OCI-LY7 (cell line): Measurements from ENCODE around the gene RPH3AL. TPM values are rescaled to one million over a fixed set of nuclear protein-coding genes. Genes with fewer than 3 reads are reported as not detected.
A peak's percentile ranks its signal among the peaks of the same experiment; 100 is the strongest.

Source experiments
- BruUV-seq: library from RNA; stranded (reverse); fragments of 400-500 nt; replicated peaks from 2 replicates; lab custom pipeline; 2021; lab: Mats Ljungman, UMichigan
- CTCF ChIA-PET: fragments of 300-600 bp; sonication (Branson Sonifier 250); formaldehyde crosslinking; loops from one replicate; lab custom pipeline; 2022; ENCODE audit warnings: antibody characterized with exemption; ENCODE audit not compliant: unreplicated experiment; lab: Charles Lee
- POLR2A ChIA-PET: fragments of 300-600 bp; sonication (Branson Sonifier 250); formaldehyde crosslinking; loops from one replicate; lab custom pipeline; 2022; ENCODE audit warnings: antibody characterized with exemption; lab: Charles Lee
- DNase-seq: peaks from one replicate; pipeline ENCODE4 v3.0.0-alpha.2; 2015; ENCODE audit warnings: low spot score
- H2AFZ ChIP-seq: fragments of 200-600 bp; sonication (generic), shearing (Covaris generic); 2 replicates; pipeline ENCODE4 v1.6.1; 2014; ENCODE audit warnings: mild to moderate bottlenecking, antibody characterized with exemption, low read length, moderate library complexity
- H3K27ac ChIP-seq: fragments of 200-600 bp; sonication (generic); 2 replicates; pipeline ENCODE4 v1.5.1; 2014; ENCODE audit warnings: mixed run types, low read depth, mild to moderate bottlenecking, moderate library complexity, low read length, inconsistent platforms; ENCODE audit not compliant: poor library complexity, severe bottlenecking
- H3K36me3 ChIP-seq: fragments of 200-600 bp; sonication (generic); 2 replicates; pipeline ENCODE4 v1.6.1; 2014; ENCODE audit warnings: mild to moderate bottlenecking, antibody characterized with exemption, low read length, moderate library complexity, mixed read lengths; ENCODE audit not compliant: insufficient read depth
- H3K4me1 ChIP-seq: fragments of 200-600 bp; sonication (generic); 2 replicates; pipeline ENCODE4 v1.5.1; 2014; ENCODE audit warnings: mild to moderate bottlenecking, low read length; ENCODE audit not compliant: insufficient read depth, poor library complexity, severe bottlenecking
- H3K4me2 ChIP-seq: fragments of 200-600 bp; sonication (generic); 2 replicates; pipeline ENCODE4 v1.6.1; 2014; ENCODE audit warnings: mild to moderate bottlenecking, low read length
- H3K4me3 ChIP-seq: fragments of 200-600 bp; sonication (generic); 2 replicates; pipeline ENCODE4 v1.5.1; 2014; ENCODE audit warnings: mild to moderate bottlenecking, low read depth, low read length; ENCODE audit not compliant: poor library complexity, severe bottlenecking
- H3K79me2 ChIP-seq: fragments of 200-600 bp; sonication (generic); 2 replicates; pipeline ENCODE4 v1.6.1; 2016; ENCODE audit warnings: low read depth, mild to moderate bottlenecking, low read length, moderate library complexity, mixed read lengths; ENCODE audit not compliant: insufficient read depth
- H3K9me2 ChIP-seq: fragments of 200-600 bp; sonication (generic); 2 replicates; pipeline ENCODE4 v1.6.1; 2016; ENCODE audit warnings: mild to moderate bottlenecking, low read length, mixed read lengths; ENCODE audit not compliant: insufficient read depth
- H3K9me3 ChIP-seq: fragments of 200-600 bp; sonication (generic); 2 replicates; pipeline ENCODE4 v1.6.1; 2014; ENCODE audit warnings: mild to moderate bottlenecking, mixed run types, low read length, mixed read lengths
- H4K20me1 ChIP-seq: fragments of 200-600 bp; sonication (generic); 2 replicates; pipeline ENCODE4 v1.6.1; 2014; ENCODE audit warnings: mild to moderate bottlenecking, antibody characterized with exemption, low read length, moderate library complexity, mixed read lengths; ENCODE audit not compliant: insufficient read depth
- EZH2phosphoT487 ChIP-seq: fragments of 200-600 bp; sonication (generic); IDR thresholded peaks from 2 replicates; pipeline ENCODE4 v1.6.1; 2018; ENCODE audit warnings: low read depth, borderline replicate concordance, mild to moderate bottlenecking, mixed run types, antibody characterized with exemption, low read length, moderate library complexity, mixed read lengths
- intact Hi-C: fragments of 100-400 bp; cut with micrococcal nuclease; formaldehyde crosslinking; loops from one replicate; pipeline ENCODE4 v1.10.0; 2022; ENCODE audit not compliant: unreplicated experiment
- total RNA-seq, 2 experiments: library from RNA; depleted of rRNA in 1 of 2; stranded (reverse); fragments of >200 nt in 1 of 2; shearing (Covaris generic) in 1 of 2; gene quantifications; 2 replicates each; pipeline ENCODE4 v1.2.3, GENCODE V29; 2014 to 2022
- TF ChIP-seq, protein P1 (sequence below): fragments of 200-600 bp; sonication (generic); conservative IDR thresholded peaks from 2 replicates; pipeline ENCODE4 v1.5.1; 2014; ENCODE audit warnings: mild to moderate bottlenecking, antibody characterized with exemption, low read length, moderate library complexity, mixed read lengths

Gene RPH3AL
- total RNA-seq, 2 experiments from 2014 or later = 1.0 to 2.2 TPM

- no peak for TF ChIP-seq EZH2phosphoT487
- ChIA-PET POLR2A (no interaction called here), CTCF (no interaction called here)
- BruUV-seq = no TSS peak
- Histone ChIP-seq H3K36me3 (no peaks in the 10 kb centered on the region), H3K4me1 (peaks cover 4% of the 10 kb centered on the region), H4K20me1 (no peaks in the 10 kb centered on the region), H3K4me2 (no peak overlapping the region), H3K27ac (no peak overlapping the region), H3K9me3 (no peaks in the 10 kb centered on the region), H3K4me3 (no peak overlapping the region), H3K79me2 (no peaks in the 10 kb centered on the region), H2AFZ (no peak overlapping the region), H3K9me2 (no peaks in the 10 kb centered on the region)
- no peak for DNase-seq
- intact Hi-C loops = loop anchor here (10.0 kb wide), 1 partner anchor 305 kb away; no protein-coding TSS in a partner anchor
These were observed 37.4 kb upstream of the RPH3AL start for GRCh38 chr17:390025-390424.

- POLR2A ChIA-PET = no interaction called here
- H2AFZ ChIP-seq = no peak overlapping the region
- H3K9me3 ChIP-seq = no peaks in the 10 kb centered on the region
- no peaks in the 10 kb centered on the region for H4K20me1 ChIP-seq
- H3K36me3 ChIP-seq = no peaks in the 10 kb centered on the region
- peaks cover 5% of the 10 kb centered on the region for H3K4me1 ChIP-seq
- no peaks in the 10 kb centered on the region for H3K9me2 ChIP-seq
- no peak for DNase-seq
- TF ChIP-seq, protein P1, sequence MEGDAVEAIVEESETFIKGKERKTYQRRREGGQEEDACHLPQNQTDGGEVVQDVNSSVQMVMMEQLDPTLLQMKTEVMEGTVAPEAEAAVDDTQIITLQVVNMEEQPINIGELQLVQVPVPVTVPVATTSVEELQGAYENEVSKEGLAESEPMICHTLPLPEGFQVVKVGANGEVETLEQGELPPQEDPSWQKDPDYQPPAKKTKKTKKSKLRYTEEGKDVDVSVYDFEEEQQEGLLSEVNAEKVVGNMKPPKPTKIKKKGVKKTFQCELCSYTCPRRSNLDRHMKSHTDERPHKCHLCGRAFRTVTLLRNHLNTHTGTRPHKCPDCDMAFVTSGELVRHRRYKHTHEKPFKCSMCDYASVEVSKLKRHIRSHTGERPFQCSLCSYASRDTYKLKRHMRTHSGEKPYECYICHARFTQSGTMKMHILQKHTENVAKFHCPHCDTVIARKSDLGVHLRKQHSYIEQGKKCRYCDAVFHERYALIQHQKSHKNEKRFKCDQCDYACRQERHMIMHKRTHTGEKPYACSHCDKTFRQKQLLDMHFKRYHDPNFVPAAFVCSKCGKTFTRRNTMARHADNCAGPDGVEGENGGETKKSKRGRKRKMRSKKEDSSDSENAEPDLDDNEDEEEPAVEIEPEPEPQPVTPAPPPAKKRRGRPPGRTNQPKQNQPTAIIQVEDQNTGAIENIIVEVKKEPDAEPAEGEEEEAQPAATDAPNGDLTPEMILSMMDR = no peak
- no peak for TF ChIP-seq EZH2phosphoT487
- no peaks in the 10 kb centered on the region for H3K79me2 ChIP-seq
- intact Hi-C loops = no loop called here
- no TSS peak for BruUV-seq
- no peak overlapping the region for H3K4me3 ChIP-seq
- no peak overlapping the region for H3K4me2 ChIP-seq
- CTCF ChIA-PET = no interaction called here
- H3K27ac ChIP-seq = no peak overlapping the region
These were observed 35.5 kb upstream of the RPH3AL start for GRCh38 chr17:388087-388486.

- CTCF ChIA-PET = interaction anchor here (0.9 kb wide), 1 partner anchor 155 kb away, joined by 3 read pairs; no protein-coding TSS in a partner anchor
These were observed 33.7 kb upstream of the RPH3AL start for GRCh38 chr17:386141-386876.

More at GRCh38 chr17:386141-386876, 33.7 kb upstream of the RPH3AL start:
- peak; percentile 68 for DNase-seq
- Histone ChIP-seq H3K79me2 (no peaks in the 10 kb centered on the region), H3K4me2 (peak overlapping the region; percentile 68), H3K36me3 (no peaks in the 10 kb centered on the region), H2AFZ (no peak overlapping the region), H3K27ac (no peak overlapping the region), H4K20me1 (no peaks in the 10 kb centered on the region), H3K9me3 (no peaks in the 10 kb centered on the region), H3K4me3 (peak overlapping the region; percentile 66), H3K9me2 (no peaks in the 10 kb centered on the region), H3K4me1 (peaks cover 5% of the 10 kb centered on the region)
- TF ChIP-seq EZH2phosphoT487 = no peak
- TF ChIP-seq, protein P1 = peak; percentile 68
- BruUV-seq = no TSS peak
- intact Hi-C loops = loop anchor here (2.0 kb wide), 2 partner anchors 222 to 242 kb away; no protein-coding TSS in a partner anchor
- POLR2A ChIA-PET = no interaction called here
